Prostate gland (tissue), 2 donors: ENCODE results near the gene B4GALT5.
"Not testable (repeated sequence)": the region's sequence is repeated elsewhere in the genome, so short reads cannot be mapped to it uniquely, and the experiment has no call there.

Experiments
- CTCF ChIP-seq, 4 experiments: fragments of 200-600 bp in 2 of 4; fragments of 450-650 bp in 2 of 4; sonication (generic) in 2 of 4; IDR thresholded peaks; 1 replicate in 3 of 4; 2 replicates in 1 of 4; pipeline ENCODE4 v1.5.1; 2016 to 2019; ENCODE audit warnings: antibody characterized with exemption in 4 of 4, mild to moderate bottlenecking in 2 of 4, moderate library complexity in 2 of 4
- POLR2A ChIP-seq: fragments of 450-650 bp; IDR thresholded peaks from one replicate; pipeline ENCODE4 v1.6.1; 2016; ENCODE audit warnings: antibody characterized with exemption, mild to moderate bottlenecking

DNA sequence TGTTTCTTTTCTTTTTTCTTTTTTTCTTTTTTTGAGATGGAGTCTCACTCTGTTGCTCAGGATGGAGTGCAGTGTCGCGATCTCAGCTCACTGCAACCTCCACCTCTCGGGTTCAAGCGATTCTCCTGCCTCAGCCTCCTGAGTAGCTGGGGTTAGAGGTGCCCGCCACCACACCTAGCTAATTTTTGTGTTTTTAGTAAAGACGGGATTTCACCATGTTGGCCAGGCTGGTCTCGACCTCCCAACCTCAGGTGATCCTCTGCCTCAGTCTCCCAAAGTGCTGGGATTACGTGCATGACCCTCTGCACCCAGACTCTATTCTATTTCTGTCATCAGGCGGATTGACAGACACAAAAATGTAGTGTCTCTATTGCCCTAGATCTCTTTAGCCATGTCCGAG lies 88.7 kb downstream of the B4GALT5 start:
- not testable (repeated sequence) for TF ChIP-seq CTCF (IDR thresholded peaks at IDR 0.05); POLR2A
